ENCODE results near the gene SERPINH1.

- TF ChIP-seq CTCF (IDR thresholded peaks at IDR 0.05; ENCODE audit: low read length) = no peak
- TF ChIP-seq EZH2 (IDR thresholded peaks at IDR 0.05; ENCODE audit: borderline replicate concordance, low read length) = no peak
These were observed 49.8 kb downstream of the SERPINH1 start for GRCh38 chr11:75611823-75612222.

Data from OCI-LY1 (cell line).